ENCODE measurements around the gene MARK3. TPM values are rescaled to one million over a fixed set of nuclear protein-coding genes. Genes with fewer than 3 reads are reported as not detected.
A peak's percentile ranks its signal among the peaks of the same experiment; 100 is the strongest.

Gene MARK3
- total and polyA plus RNA-seq, 5 donors from 2014 or later = 33.5 to 147 (median 37.6) TPM

GRCh38 chr14:103382376-103382775 is 2.8 kb upstream of the MARK3 start:
- Mint-ChIP-seq H3K27ac (no peak overlapping the region), H3K4me3 (peak overlapping the region in 1 of 4 donors; percentile 58), H3K4me1 (peaks cover 5 to 15% (median 10%) of the 10 kb centered on the region in 4 donors), H3K27me3 (peaks cover 13% of the 10 kb centered on the region), H3K9me3 (peaks cover 0 to 3% (median 0%) of the 10 kb centered on the region in 7 donors), H3K36me3 (no peaks in the 10 kb centered on the region)
- H3K9me3 ChIP-seq (ENCODE audit: control insufficient read depth in 2 of 2, low read length in 2 of 2) = no peaks in the 10 kb centered on the region
- H3K36me3 ChIP-seq (ENCODE audit: control insufficient read depth, insufficient read depth, low read length) = no peaks in the 10 kb centered on the region
- peaks cover 23% of the 10 kb centered on the region for H3K4me1 ChIP-seq (ENCODE audit: control insufficient read depth, insufficient read depth, low read length, poor library complexity, severe bottlenecking)
- no peak overlapping the region for H3K27ac ChIP-seq (ENCODE audit: insufficient read depth, low read length, poor library complexity, severe bottlenecking)
- DNase-seq (no peak), ATAC-seq (ENCODE audit: low read depth in 2 of 2) (no peak)
- H3K4me3 ChIP-seq (ENCODE audit: low read depth, low read length) = no peak overlapping the region
- no peaks in the 10 kb centered on the region for H3K27me3 ChIP-seq (ENCODE audit: control insufficient read depth, insufficient read depth, low read length)

GRCh38 chr14:103384450-103385151 is 614 bp upstream of the MARK3 start:
- no peaks in the 10 kb centered on the region for H3K36me3 Mint-ChIP-seq
- DNase-seq (no peak), ATAC-seq (ENCODE audit: low read depth in 2 of 2) (no peak)
- Histone ChIP-seq H3K36me3 (ENCODE audit: control insufficient read depth, insufficient read depth, low read length) (no peaks in the 10 kb centered on the region), H3K27ac (ENCODE audit: insufficient read depth, low read length, poor library complexity, severe bottlenecking) (peak overlapping the region; percentile 92), H3K27me3 (ENCODE audit: control insufficient read depth, insufficient read depth, low read length) (no peaks in the 10 kb centered on the region), H3K9me3 (ENCODE audit: control insufficient read depth in 2 of 2, low read length in 2 of 2) (no peaks in the 10 kb centered on the region), H3K4me1 (ENCODE audit: control insufficient read depth, insufficient read depth, low read length, poor library complexity, severe bottlenecking) (peaks cover 38% of the 10 kb centered on the region), H3K4me3 (ENCODE audit: low read depth, low read length) (peak overlapping the region; percentile 73)
- peaks cover 13 to 35% (median 24%) of the 10 kb centered on the region in 4 donors for H3K4me1 Mint-ChIP-seq
- H3K27ac Mint-ChIP-seq = peak overlapping the region; percentile 89 to 98 (median 94)
- H3K4me3 Mint-ChIP-seq = peak overlapping the region; percentile 94 to 99 (median 96)
- H3K9me3 Mint-ChIP-seq = peaks cover 0 to 3% (median 0%) of the 10 kb centered on the region in 7 donors
- peaks cover 13% of the 10 kb centered on the region for H3K27me3 Mint-ChIP-seq

- peak overlapping the region; percentile 95 to 98 (median 96) for H3K27ac Mint-ChIP-seq
- H3K9me3 ChIP-seq (ENCODE audit: control insufficient read depth in 2 of 2, low read length in 2 of 2) = no peaks in the 10 kb centered on the region
- H3K4me3 ChIP-seq (ENCODE audit: low read depth, low read length) = peak overlapping the region; percentile 98
- no peaks in the 10 kb centered on the region for H3K27me3 ChIP-seq (ENCODE audit: control insufficient read depth, insufficient read depth, low read length)
- H3K27me3 Mint-ChIP-seq = peaks cover 13% of the 10 kb centered on the region
- no peaks in the 10 kb centered on the region for H3K36me3 ChIP-seq (ENCODE audit: control insufficient read depth, insufficient read depth, low read length)
- H3K9me3 Mint-ChIP-seq = peaks cover 0 to 1% (median 0%) of the 10 kb centered on the region in 7 donors
- H3K27ac ChIP-seq (ENCODE audit: insufficient read depth, low read length, poor library complexity, severe bottlenecking) = peak overlapping the region; percentile 92
- H3K4me3 Mint-ChIP-seq = peak overlapping the region; percentile 94 to 99 (median 98)
- peaks cover 16 to 47% (median 33%) of the 10 kb centered on the region in 4 donors for H3K4me1 Mint-ChIP-seq
- ATAC-seq (ENCODE audit: low read depth in 2 of 2) = no peak
- DNase-seq = peak; percentile 17 to 63 (median 28)
- H3K4me1 ChIP-seq (ENCODE audit: control insufficient read depth, insufficient read depth, low read length, poor library complexity, severe bottlenecking) = peaks cover 49% of the 10 kb centered on the region
- no peaks in the 10 kb centered on the region for H3K36me3 Mint-ChIP-seq
Measured at GRCh38 chr14:103385929-103386712, 906 bp downstream of the MARK3 start.

DNA sequence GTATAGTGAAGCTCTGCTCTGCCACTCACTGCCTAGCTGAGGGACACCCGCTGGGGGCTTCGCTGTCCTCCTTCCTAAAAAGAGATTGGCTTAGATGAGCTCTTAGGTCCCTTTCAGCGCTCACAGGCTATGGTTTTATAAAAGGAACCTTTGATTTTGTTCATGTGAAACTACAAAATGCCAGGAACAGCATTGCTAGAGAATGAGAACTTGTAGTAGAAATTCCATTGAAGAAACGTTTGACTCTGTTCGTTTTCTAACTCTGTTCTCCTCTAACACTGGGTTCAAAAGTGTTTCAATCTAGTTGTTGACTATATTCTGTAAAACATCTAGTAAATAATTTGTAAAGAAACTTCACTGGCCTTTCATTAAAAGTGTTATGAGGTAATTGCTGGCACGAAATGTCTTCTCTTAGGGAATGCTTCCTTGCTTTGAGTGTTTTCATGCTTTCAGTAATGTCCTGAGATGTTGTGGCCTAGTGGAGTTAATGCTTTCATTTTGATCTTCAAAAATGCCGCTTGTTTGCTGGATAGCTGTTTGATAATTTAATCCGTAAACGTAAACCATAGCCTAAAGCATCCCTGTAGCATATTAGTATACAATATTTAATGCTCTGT is 1.6 kb downstream of the MARK3 start:
- no peak for ATAC-seq (ENCODE audit: low read depth in 2 of 2)
- Mint-ChIP-seq H3K27me3 (peaks cover 8% of the 10 kb centered on the region), H3K4me1 (peaks cover 19 to 50% (median 35%) of the 10 kb centered on the region in 4 donors), H3K4me3 (peak overlapping the region; percentile 94 to 99 (median 98)), H3K27ac (peak overlapping the region; percentile 95 to 98 (median 96)), H3K36me3 (no peaks in the 10 kb centered on the region), H3K9me3 (peaks cover 0 to 1% (median 0%) of the 10 kb centered on the region in 7 donors)
- Histone ChIP-seq H3K36me3 (ENCODE audit: control insufficient read depth, insufficient read depth, low read length) (no peaks in the 10 kb centered on the region), H3K4me1 (ENCODE audit: control insufficient read depth, insufficient read depth, low read length, poor library complexity, severe bottlenecking) (peaks cover 54% of the 10 kb centered on the region), H3K9me3 (ENCODE audit: control insufficient read depth in 2 of 2, low read length in 2 of 2) (no peaks in the 10 kb centered on the region), H3K27me3 (ENCODE audit: control insufficient read depth, insufficient read depth, low read length) (no peaks in the 10 kb centered on the region), H3K4me3 (ENCODE audit: low read depth, low read length) (peak overlapping the region; percentile 98), H3K27ac (ENCODE audit: insufficient read depth, low read length, poor library complexity, severe bottlenecking) (peak overlapping the region; percentile 92)
- no peak for DNase-seq

- H3K9me3 Mint-ChIP-seq = peaks cover 0 to 1% (median 0%) of the 10 kb centered on the region in 7 donors
- H3K36me3 Mint-ChIP-seq = no peaks in the 10 kb centered on the region
- Histone ChIP-seq H3K4me1 (ENCODE audit: control insufficient read depth, insufficient read depth, low read length, poor library complexity, severe bottlenecking) (peaks cover 68% of the 10 kb centered on the region), H3K9me3 (ENCODE audit: control insufficient read depth in 2 of 2, low read length in 2 of 2) (no peaks in the 10 kb centered on the region), H3K27me3 (ENCODE audit: control insufficient read depth, insufficient read depth, low read length) (no peaks in the 10 kb centered on the region), H3K36me3 (ENCODE audit: control insufficient read depth, insufficient read depth, low read length) (no peaks in the 10 kb centered on the region), H3K27ac (ENCODE audit: insufficient read depth, low read length, poor library complexity, severe bottlenecking) (no peak overlapping the region), H3K4me3 (ENCODE audit: low read depth, low read length) (peak overlapping the region; percentile 64)
- DNase-seq = no peak
- ATAC-seq (ENCODE audit: low read depth in 2 of 2) = no peak
- H3K27me3 Mint-ChIP-seq = no peaks in the 10 kb centered on the region
- H3K27ac Mint-ChIP-seq = peak overlapping the region in 2 of 3 donors; percentile 14 to 98
- peak overlapping the region; percentile 38 to 94 (median 78) for H3K4me3 Mint-ChIP-seq
- H3K4me1 Mint-ChIP-seq = peaks cover 24 to 63% (median 43%) of the 10 kb centered on the region in 4 donors
Measured at GRCh38 chr14:103388664-103389063, 3.4 kb downstream of the MARK3 start.

DNA sequence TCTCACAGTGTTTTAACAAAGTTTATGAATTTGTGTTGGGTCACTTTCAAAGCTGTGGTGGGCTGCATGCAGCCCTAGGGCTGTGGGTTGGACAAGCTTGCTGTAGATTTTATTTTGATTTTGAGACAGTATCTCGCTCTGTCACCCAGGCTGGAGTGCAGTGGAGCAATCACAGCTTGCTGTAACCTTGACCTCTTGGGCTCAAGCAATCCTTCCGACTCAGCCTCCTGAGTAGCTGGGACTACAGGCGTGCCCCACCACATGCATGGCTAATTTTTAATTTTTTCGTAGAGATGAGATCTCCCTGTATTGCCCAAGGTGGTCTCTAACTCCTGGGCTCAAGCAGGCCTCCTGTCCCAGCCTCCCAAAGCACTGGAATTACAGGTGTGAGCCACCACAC is 5.4 kb downstream of the MARK3 start:
- Mint-ChIP-seq H3K4me3 (peak overlapping the region in 1 of 4 donors; percentile 83), H3K27me3 (no peaks in the 10 kb centered on the region), H3K9me3 (peaks cover 0 to 1% (median 0%) of the 10 kb centered on the region in 7 donors), H3K4me1 (peaks cover 39 to 71% (median 57%) of the 10 kb centered on the region in 4 donors), H3K27ac (peak overlapping the region in 2 of 3 donors; percentile 5 to 44), H3K36me3 (no peaks in the 10 kb centered on the region)
- Histone ChIP-seq H3K36me3 (ENCODE audit: control insufficient read depth, insufficient read depth, low read length) (no peaks in the 10 kb centered on the region), H3K4me1 (ENCODE audit: control insufficient read depth, insufficient read depth, low read length, poor library complexity, severe bottlenecking) (peaks cover 77% of the 10 kb centered on the region), H3K9me3 (ENCODE audit: control insufficient read depth in 2 of 2, low read length in 2 of 2) (no peaks in the 10 kb centered on the region), H3K27ac (ENCODE audit: insufficient read depth, low read length, poor library complexity, severe bottlenecking) (peak overlapping the region; percentile 51), H3K4me3 (ENCODE audit: low read depth, low read length) (no peak overlapping the region), H3K27me3 (ENCODE audit: control insufficient read depth, insufficient read depth, low read length) (no peaks in the 10 kb centered on the region)
- DNase-seq (no peak), ATAC-seq (ENCODE audit: low read depth in 2 of 2) (no peak)

DNA sequence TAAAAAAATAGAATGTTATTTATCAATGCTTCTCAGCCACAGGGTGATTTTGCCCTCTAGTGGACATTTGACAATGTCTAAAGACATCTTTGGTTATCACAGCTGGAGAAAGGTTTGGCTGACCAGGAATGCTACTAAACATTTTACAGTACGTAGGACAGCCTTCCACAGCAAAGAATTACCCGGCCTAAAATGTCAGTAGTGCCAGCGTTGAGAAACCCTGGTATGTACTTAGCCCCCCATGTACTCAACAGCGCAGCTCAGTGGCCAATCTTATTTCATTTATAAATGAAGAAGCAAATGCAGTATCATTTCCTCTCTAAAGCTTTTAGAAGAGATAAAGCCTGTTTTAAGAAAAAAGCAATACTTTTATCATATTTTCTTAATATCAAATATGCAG is 5.8 kb downstream of the MARK3 start:
- peak overlapping the region in 1 of 3 donors; percentile 65 for H3K27ac Mint-ChIP-seq
- peaks cover 43 to 76% (median 61%) of the 10 kb centered on the region in 4 donors for H3K4me1 Mint-ChIP-seq
- H3K9me3 Mint-ChIP-seq = peaks cover 0 to 1% (median 0%) of the 10 kb centered on the region in 7 donors
- Histone ChIP-seq H3K4me1 (ENCODE audit: control insufficient read depth, insufficient read depth, low read length, poor library complexity, severe bottlenecking) (peaks cover 80% of the 10 kb centered on the region), H3K27ac (ENCODE audit: insufficient read depth, low read length, poor library complexity, severe bottlenecking) (peak overlapping the region; percentile 51), H3K27me3 (ENCODE audit: control insufficient read depth, insufficient read depth, low read length) (no peaks in the 10 kb centered on the region), H3K36me3 (ENCODE audit: control insufficient read depth, insufficient read depth, low read length) (no peaks in the 10 kb centered on the region), H3K4me3 (ENCODE audit: low read depth, low read length) (peak overlapping the region; percentile 42), H3K9me3 (ENCODE audit: control insufficient read depth in 2 of 2, low read length in 2 of 2) (no peaks in the 10 kb centered on the region)
- peak overlapping the region in 3 of 4 donors; percentile 27 to 85 (median 83) for H3K4me3 Mint-ChIP-seq
- no peaks in the 10 kb centered on the region for H3K36me3 Mint-ChIP-seq
- DNase-seq (peak; percentile 23 to 75 (median 61)), ATAC-seq (ENCODE audit: low read depth in 2 of 2) (peak; percentile 79)
- no peaks in the 10 kb centered on the region for H3K27me3 Mint-ChIP-seq

Data from CD4-positive, CD25-positive, alpha-beta regulatory T cell (primary cell).